Effector memory CD4-positive, alpha-beta T cell (primary cell): ENCODE results near the gene STXBP4.

ENCODE experiments used
- DNase-seq, 3 donors: peaks; one replicate each; pipeline ENCODE4 v3.0.0-alpha.2; 2020
- H3K27ac ChIP-seq: 2 replicates; pipeline ENCODE4 v1.7.0; 2013; ENCODE audit warnings: mild to moderate bottlenecking, low read length, moderate library complexity; ENCODE audit not compliant: insufficient read depth, poor library complexity, severe bottlenecking
- H3K27me3 ChIP-seq: replicated peaks from 2 replicates; pipeline ENCODE4 v1.7.0; 2013; ENCODE audit warnings: mild to moderate bottlenecking, low read length; ENCODE audit not compliant: insufficient read depth, control insufficient read depth, poor library complexity, severe bottlenecking
- H3K36me3 ChIP-seq: 2 replicates; pipeline ENCODE4 v1.7.0; 2013; ENCODE audit warnings: mild to moderate bottlenecking, low read length, moderate library complexity; ENCODE audit not compliant: control insufficient read depth, insufficient read depth
- H3K4me1 ChIP-seq: 2 replicates; pipeline ENCODE4 v1.7.0; 2013; ENCODE audit warnings: low read length, mild to moderate bottlenecking; ENCODE audit not compliant: control insufficient read depth, insufficient read depth, poor library complexity, severe bottlenecking
- H3K4me3 ChIP-seq: 2 replicates; pipeline ENCODE4 v1.7.0; 2013; ENCODE audit warnings: low read length, low read depth, mild to moderate bottlenecking; ENCODE audit not compliant: insufficient read depth, poor library complexity, severe bottlenecking
- H3K9me3 ChIP-seq: 2 replicates; pipeline ENCODE4 v1.7.0; 2013; ENCODE audit warnings: mild to moderate bottlenecking, low read length, moderate library complexity; ENCODE audit not compliant: control insufficient read depth
- total RNA-seq, 3 donors: gene quantifications; one replicate each; lab custom pipeline; 2026; lab: John Stamatoyannopoulos, UW

Gene STXBP4
- 8.1 to 9.3 (median 8.8) reads per million in 3 donors for total RNA-seq

GRCh38 chr17:54968262-54968987 is at the start of gene STXBP4, which contains the start of gene COX11:
TSS of gene STXBP4 (plus strand) at chr17:54968765. CDS start at chr17:54986220, 17,455 bp downstream.
TSS of gene COX11 (minus strand) at chr17:54968654. CDS start at chr17:54968646, 8 bp downstream.
- Histone ChIP-seq H3K9me3 (no peaks in the 10 kb centered on the region), H3K36me3 (peaks cover 4% of the 10 kb centered on the region), H3K27me3 (no peaks in the 10 kb centered on the region), H3K27ac (peak within 1 kb of the TSS; percentile 74), H3K4me3 (peak within 1 kb of the TSS; percentile 79), H3K4me1 (no peaks in the 10 kb centered on the region)
- DNase-seq, result peak; percentile 86 to 93 (median 91)

GRCh38 chr17:54919425-54919824 is 49.1 kb upstream of the STXBP4 start:
- DNase-seq, result no peak
- Histone ChIP-seq H3K4me3 (no peak overlapping the region), H3K4me1 (no peaks in the 10 kb centered on the region), H3K27me3 (no peaks in the 10 kb centered on the region), H3K27ac (no peak overlapping the region), H3K9me3 (no peaks in the 10 kb centered on the region), H3K36me3 (no peaks in the 10 kb centered on the region)

- Histone ChIP-seq H3K27me3 (no peaks in the 10 kb centered on the region), H3K9me3 (no peaks in the 10 kb centered on the region), H3K4me1 (no peaks in the 10 kb centered on the region), H3K4me3 (no peak overlapping the region), H3K27ac (no peak overlapping the region), H3K36me3 (no peaks in the 10 kb centered on the region)
- DNase-seq, result no peak
Measured at GRCh38 chr17:54920819-54921218, 47.7 kb upstream of the STXBP4 start.

GRCh38 chr17:54924405-54924804 is 44.2 kb upstream of the STXBP4 start:
- no peak for DNase-seq
- H3K27ac ChIP-seq, result no peak overlapping the region
- H3K4me1 ChIP-seq, result no peaks in the 10 kb centered on the region
- no peaks in the 10 kb centered on the region for H3K36me3 ChIP-seq
- no peaks in the 10 kb centered on the region for H3K27me3 ChIP-seq
- no peak overlapping the region for H3K4me3 ChIP-seq
- no peaks in the 10 kb centered on the region for H3K9me3 ChIP-seq

- DNase-seq, result no peak
- H3K27ac ChIP-seq, result no peak overlapping the region
- no peaks in the 10 kb centered on the region for H3K36me3 ChIP-seq
Measured at GRCh38 chr17:54927525-54927924, 41.0 kb upstream of the STXBP4 start.

GRCh38 chr17:54932711-54933110 is 35.9 kb upstream of the STXBP4 start:
- DNase-seq, result no peak
- no peaks in the 10 kb centered on the region for H3K9me3 ChIP-seq
- no peaks in the 10 kb centered on the region for H3K4me1 ChIP-seq
- H3K27me3 ChIP-seq, result no peaks in the 10 kb centered on the region
- H3K27ac ChIP-seq, result no peak overlapping the region
- H3K36me3 ChIP-seq, result no peaks in the 10 kb centered on the region
- H3K4me3 ChIP-seq, result no peak overlapping the region

More at GRCh38 chr17:54927525-54927924, 41.0 kb upstream of the STXBP4 start:
- no peaks in the 10 kb centered on the region for H3K4me1 ChIP-seq
- no peak overlapping the region for H3K4me3 ChIP-seq
- no peaks in the 10 kb centered on the region for H3K27me3 ChIP-seq
- H3K9me3 ChIP-seq, result no peaks in the 10 kb centered on the region

GRCh38 chr17:54933921-54934320 is 34.6 kb upstream of the STXBP4 start:
- Histone ChIP-seq H3K4me1 (no peaks in the 10 kb centered on the region), H3K27me3 (no peaks in the 10 kb centered on the region), H3K4me3 (no peak overlapping the region), H3K27ac (no peak overlapping the region), H3K36me3 (no peaks in the 10 kb centered on the region), H3K9me3 (no peaks in the 10 kb centered on the region)
- DNase-seq, result no peak

GRCh38 chr17:54935471-54935870 is 33.1 kb upstream of the STXBP4 start:
- Histone ChIP-seq H3K4me3 (no peak overlapping the region), H3K36me3 (no peaks in the 10 kb centered on the region), H3K9me3 (no peaks in the 10 kb centered on the region), H3K4me1 (no peaks in the 10 kb centered on the region), H3K27me3 (no peaks in the 10 kb centered on the region), H3K27ac (no peak overlapping the region)
- DNase-seq, result no peak

- Histone ChIP-seq H3K4me3 (no peak overlapping the region), H3K9me3 (no peaks in the 10 kb centered on the region), H3K36me3 (no peaks in the 10 kb centered on the region), H3K27ac (no peak overlapping the region), H3K27me3 (no peaks in the 10 kb centered on the region), H3K4me1 (no peaks in the 10 kb centered on the region)
- no peak for DNase-seq
Measured at GRCh38 chr17:54937018-54937417, 31.5 kb upstream of the STXBP4 start.

- DNase-seq, result no peak
Measured at GRCh38 chr17:54937426-54937825, 31.1 kb upstream of the STXBP4 start.

More at GRCh38 chr17:54937426-54937825, 31.1 kb upstream of the STXBP4 start:
- Histone ChIP-seq H3K36me3 (no peaks in the 10 kb centered on the region), H3K4me3 (no peak overlapping the region), H3K4me1 (no peaks in the 10 kb centered on the region), H3K27ac (no peak overlapping the region), H3K27me3 (no peaks in the 10 kb centered on the region), H3K9me3 (no peaks in the 10 kb centered on the region)
